Lung (tissue), 12 donors: ENCODE data around the gene BLOC1S4. TPM values are rescaled to one million over a fixed set of nuclear protein-coding genes. Genes with fewer than 3 reads are reported as not detected.

Experiments
- ATAC-seq: fragments of 200-7000 bp; cut with Tn5 transposase; one replicate; pipeline ENCODE4 v1.9.1; 2020; ENCODE audit warnings: moderate number of reproducible peaks; ENCODE audit not compliant: insufficient read depth, low FRiP score
- DNase-seq, 3 donors: peaks; one replicate each; pipeline ENCODE4 v3.0.0-alpha.2; 2013 to 2017
- H3K27ac ChIP-seq, 2 donors: one replicate each; pipeline ENCODE4 v1.5.1; 2013; ENCODE audit warnings: mild to moderate bottlenecking in 2 of 2, moderate library complexity in 2 of 2, control low read depth in 1 of 2, inconsistent platforms in 1 of 2, low read depth in 1 of 2, low read length in 1 of 2
- H3K27me3 ChIP-seq, 3 donors: one replicate each; pipeline ENCODE4 v1.5.1; 2013; ENCODE audit warnings: low read length in 2 of 3; ENCODE audit not compliant: control insufficient read depth in 3 of 3, insufficient read depth in 3 of 3
- H3K36me3 ChIP-seq, 4 donors: one replicate each; pipeline ENCODE4 v1.5.1; 2013; ENCODE audit warnings: low read length in 4 of 4, mild to moderate bottlenecking in 1 of 4, moderate library complexity in 1 of 4; ENCODE audit not compliant: control insufficient read depth in 4 of 4, insufficient read depth in 4 of 4
- H3K4me1 ChIP-seq, 5 donors: one replicate each; pipeline ENCODE4 v1.5.1; 2013; ENCODE audit warnings: low read length in 5 of 5, mild to moderate bottlenecking in 2 of 5, moderate library complexity in 1 of 5; ENCODE audit not compliant: control insufficient read depth in 5 of 5, insufficient read depth in 5 of 5
- H3K4me3 ChIP-seq: one replicate; pipeline ENCODE4 v1.5.1; 2013; ENCODE audit warnings: mild to moderate bottlenecking, control low read depth, moderate library complexity
- H3K9ac ChIP-seq, 2 donors: one replicate each; pipeline ENCODE4 v1.5.1; 2013; ENCODE audit warnings: low read length in 2 of 2, control low read depth in 1 of 2; ENCODE audit not compliant: insufficient read depth in 1 of 2
- H3K9me3 ChIP-seq, 4 donors: one replicate each; pipeline ENCODE4 v1.5.1; 2013; ENCODE audit warnings: low read length in 3 of 4, mild to moderate bottlenecking in 1 of 4, moderate library complexity in 1 of 4; ENCODE audit not compliant: control insufficient read depth in 4 of 4, insufficient read depth in 3 of 4
- CTCF ChIP-seq: IDR thresholded peaks from 2 replicates; pipeline ENCODE4 v1.5.1; 2012; ENCODE audit warnings: mild to moderate bottlenecking; ENCODE audit errors: control extremely low read depth, extremely low read depth
- WGBS, 2 donors: extraction: QIAGEN DNeasy Blood & Tissue Kit; methylation state at CpG; one replicate each; pipeline ENCODE4 v1.1.7; 2013; 5-methylcytosine and 5-hydroxymethylcytosine counted together
- polyA plus RNA-seq, 2 donors: library from polyadenylated mRNA; stranded (reverse); fragments of 200-250 nt; gene quantifications; one replicate each; pipeline ENCODE4 v1.2.1, GENCODE V29; 2013
- total RNA-seq, 2 donors: library from RNA; depleted of rRNA in 1 of 2; stranded (reverse); fragments of >200 nt in 1 of 2; gene quantifications; one replicate each; pipeline ENCODE4 v1.2.1, GENCODE V29; 2014 to 2021
- donor health status: control.
- donor health status: control.
- donor health status: Bipolar disorder and iron deficiency.
- donor health status: healthy.
- donor health status: DM: yes; HTN: yes; CAD: no.

BLOC1S4 gene
- total and polyA plus RNA-seq, 4 donors, result 8.0 to 15.2 (median 11.6) TPM

- Histone ChIP-seq H3K9me3 (peaks cover 0 to 3% (median 1%) of the 10 kb centered on the region in 4 donors), H3K9ac (no peak overlapping the region), H3K36me3 (peaks cover 5 to 33% (median 16%) of the 10 kb centered on the region in 4 donors), H3K27me3 (no peaks in the 10 kb centered on the region), H3K27ac (no peak overlapping the region), H3K4me1 (peaks cover 7 to 33% (median 20%) of the 10 kb centered on the region in 5 donors), H3K4me3 (no peak overlapping the region)
- ATAC-seq (no peak), DNase-seq (no peak)
- no peak for TF ChIP-seq CTCF
- 86 to 91% methylated on average over 5 of the region's 5 CpGs for WGBS, 2 donors
Observed at GRCh38 chr4:6706173-6706572, 9.8 kb upstream of the BLOC1S4 start.

GRCh38 chr4:6709230-6710114 is 6.5 kb upstream of the BLOC1S4 start, which contains the start of gene MRFAP1L1:
TSS of gene MRFAP1L1 (minus strand) at chr4:6709865. CDS start at chr4:6709629, 236 bp downstream.
- H3K36me3 ChIP-seq, result peaks cover 0 to 15% (median 3%) of the 10 kb centered on the region in 4 donors
- H3K27ac ChIP-seq, result peak within 1 kb of the TSS; percentile 76 to 93
- no peaks in the 10 kb centered on the region for H3K9me3 ChIP-seq
- peak within 1 kb of the TSS; percentile 42 to 96 for H3K9ac ChIP-seq
- H3K27me3 ChIP-seq, result no peaks in the 10 kb centered on the region
- DNase-seq (peak; percentile 96 to 98 (median 98)), ATAC-seq (peak; percentile 97)
- H3K4me1 ChIP-seq, result peaks cover 7 to 30% (median 20%) of the 10 kb centered on the region in 5 donors
- WGBS, 2 donors, result 0% methylated on average over 72 of the region's 72 CpGs
- peak within 1 kb of the TSS; percentile 96 for H3K4me3 ChIP-seq
- TF ChIP-seq CTCF, result no peak

- peak overlapping the region; percentile 58 to 76 for H3K27ac ChIP-seq
- peak overlapping the region; percentile 96 for H3K4me3 ChIP-seq
- no peaks in the 10 kb centered on the region for H3K9me3 ChIP-seq
- ATAC-seq, result no peak
- no peak for DNase-seq
- peaks cover 7 to 30% (median 20%) of the 10 kb centered on the region in 5 donors for H3K4me1 ChIP-seq
- H3K9ac ChIP-seq, result peak overlapping the region in 1 of 2 donors; percentile 71
- no peak for TF ChIP-seq CTCF
- peaks cover 0 to 12% (median 3%) of the 10 kb centered on the region in 4 donors for H3K36me3 ChIP-seq
- H3K27me3 ChIP-seq, result no peaks in the 10 kb centered on the region
- 10 to 22% methylated on average over 6 of the region's 6 CpGs for WGBS, 2 donors
Observed at GRCh38 chr4:6710282-6710681, 5.7 kb upstream of the BLOC1S4 start.
